Activated T-cell treated with anti-CD3 and anti-CD28 coated beads for 4 hours (primary cell): Measurements from ENCODE around the gene AKNA.

Experiments used
- DNase-seq: peaks from one replicate; pipeline ENCODE4 v3.0.0-alpha.2; 2020

The AKNA gene, protein sequence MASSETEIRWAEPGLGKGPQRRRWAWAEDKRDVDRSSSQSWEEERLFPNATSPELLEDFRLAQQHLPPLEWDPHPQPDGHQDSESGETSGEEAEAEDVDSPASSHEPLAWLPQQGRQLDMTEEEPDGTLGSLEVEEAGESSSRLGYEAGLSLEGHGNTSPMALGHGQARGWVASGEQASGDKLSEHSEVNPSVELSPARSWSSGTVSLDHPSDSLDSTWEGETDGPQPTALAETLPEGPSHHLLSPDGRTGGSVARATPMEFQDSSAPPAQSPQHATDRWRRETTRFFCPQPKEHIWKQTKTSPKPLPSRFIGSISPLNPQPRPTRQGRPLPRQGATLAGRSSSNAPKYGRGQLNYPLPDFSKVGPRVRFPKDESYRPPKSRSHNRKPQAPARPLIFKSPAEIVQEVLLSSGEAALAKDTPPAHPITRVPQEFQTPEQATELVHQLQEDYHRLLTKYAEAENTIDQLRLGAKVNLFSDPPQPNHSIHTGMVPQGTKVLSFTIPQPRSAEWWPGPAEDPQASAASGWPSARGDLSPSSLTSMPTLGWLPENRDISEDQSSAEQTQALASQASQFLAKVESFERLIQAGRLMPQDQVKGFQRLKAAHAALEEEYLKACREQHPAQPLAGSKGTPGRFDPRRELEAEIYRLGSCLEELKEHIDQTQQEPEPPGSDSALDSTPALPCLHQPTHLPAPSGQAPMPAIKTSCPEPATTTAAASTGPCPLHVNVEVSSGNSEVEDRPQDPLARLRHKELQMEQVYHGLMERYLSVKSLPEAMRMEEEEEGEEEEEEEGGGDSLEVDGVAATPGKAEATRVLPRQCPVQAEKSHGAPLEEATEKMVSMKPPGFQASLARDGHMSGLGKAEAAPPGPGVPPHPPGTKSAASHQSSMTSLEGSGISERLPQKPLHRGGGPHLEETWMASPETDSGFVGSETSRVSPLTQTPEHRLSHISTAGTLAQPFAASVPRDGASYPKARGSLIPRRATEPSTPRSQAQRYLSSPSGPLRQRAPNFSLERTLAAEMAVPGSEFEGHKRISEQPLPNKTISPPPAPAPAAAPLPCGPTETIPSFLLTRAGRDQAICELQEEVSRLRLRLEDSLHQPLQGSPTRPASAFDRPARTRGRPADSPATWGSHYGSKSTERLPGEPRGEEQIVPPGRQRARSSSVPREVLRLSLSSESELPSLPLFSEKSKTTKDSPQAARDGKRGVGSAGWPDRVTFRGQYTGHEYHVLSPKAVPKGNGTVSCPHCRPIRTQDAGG (N-terminal part only)

GRCh38 chr9:114387680-114388356, at the start of gene AKNA:
Gene AKNA (minus strand): TSS chr9:114387982. CDS start chr9:114381333, 6,649 bp downstream.
- peak; percentile 66 for DNase-seq

GRCh38 chr9:114437401-114437893, 49.7 kb upstream of the AKNA start:
- no peak for DNase-seq

- no peak for DNase-seq
Measured at GRCh38 chr9:114434878-114435311, 47.1 kb upstream of the AKNA start.

DNA sequence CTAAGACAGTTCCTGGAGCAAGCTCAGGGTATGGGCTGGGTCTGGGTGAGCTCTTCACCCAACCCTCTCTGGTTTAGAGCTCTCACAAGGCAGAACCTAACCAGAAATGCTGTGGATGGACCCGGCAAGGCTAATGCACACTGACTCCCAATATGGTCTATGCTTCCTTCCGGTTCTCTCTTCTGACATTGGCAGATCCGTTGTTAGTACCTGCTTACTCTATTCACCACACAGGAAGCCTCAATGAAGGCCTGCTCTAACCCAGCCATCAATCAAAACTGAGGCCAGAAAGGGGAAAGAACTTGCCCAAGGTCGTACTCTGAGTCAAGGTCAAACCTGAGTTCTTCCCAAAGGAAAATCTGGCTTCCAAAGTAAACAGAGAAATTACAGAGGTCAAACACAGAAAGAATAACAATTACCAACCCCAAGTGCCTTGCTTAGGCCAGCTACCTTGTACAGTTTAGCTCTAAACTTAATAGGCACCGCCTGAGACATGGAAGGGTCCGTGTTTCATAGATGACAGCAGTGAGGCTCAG, 46.0 kb upstream of the AKNA start:
- DNase-seq, result no peak

DNA sequence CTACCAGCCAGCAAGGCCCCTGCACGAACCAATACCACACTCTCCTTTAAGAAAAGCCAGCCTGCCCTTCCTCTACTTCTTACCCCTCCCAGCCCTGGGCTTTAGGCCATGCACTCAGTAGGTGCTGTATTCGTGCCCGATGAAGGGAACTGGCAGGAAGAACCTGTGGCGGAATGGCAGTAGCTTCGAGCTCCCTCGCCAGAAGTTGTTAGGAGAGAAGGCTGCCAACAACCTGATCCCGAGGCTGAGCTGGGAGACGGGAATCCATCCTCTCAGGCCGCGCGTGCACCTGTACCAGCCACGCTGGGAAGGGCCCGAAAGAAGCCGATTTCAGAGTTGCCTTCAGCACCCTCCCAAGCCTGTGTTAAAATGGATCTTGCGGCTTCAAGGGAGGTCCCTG, 45.3 kb upstream of the AKNA start:
- DNase-seq, result no peak

GRCh38 chr9:114432323-114433067, 44.7 kb upstream of the AKNA start:
- no peak for DNase-seq

DNA sequence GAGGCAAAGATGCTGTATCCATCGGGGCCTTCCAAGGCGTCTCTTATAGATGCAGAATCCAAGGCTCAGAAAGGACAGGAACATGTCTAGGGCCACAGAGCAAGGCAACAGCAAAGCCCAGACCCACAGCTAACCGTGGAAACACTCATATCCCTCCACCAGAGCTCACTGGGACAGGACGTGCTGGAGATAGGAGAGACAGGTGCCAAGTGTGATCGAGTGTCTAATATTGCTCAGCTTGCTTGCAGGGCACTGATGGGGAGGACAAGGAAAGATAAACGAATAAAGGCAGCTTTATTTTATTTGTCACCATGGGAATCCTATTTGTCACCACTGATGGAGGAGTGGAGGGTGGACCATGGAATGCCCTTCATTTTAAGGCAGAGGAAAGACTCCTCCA, 44.0 kb upstream of the AKNA start:
- no peak for DNase-seq

DNA sequence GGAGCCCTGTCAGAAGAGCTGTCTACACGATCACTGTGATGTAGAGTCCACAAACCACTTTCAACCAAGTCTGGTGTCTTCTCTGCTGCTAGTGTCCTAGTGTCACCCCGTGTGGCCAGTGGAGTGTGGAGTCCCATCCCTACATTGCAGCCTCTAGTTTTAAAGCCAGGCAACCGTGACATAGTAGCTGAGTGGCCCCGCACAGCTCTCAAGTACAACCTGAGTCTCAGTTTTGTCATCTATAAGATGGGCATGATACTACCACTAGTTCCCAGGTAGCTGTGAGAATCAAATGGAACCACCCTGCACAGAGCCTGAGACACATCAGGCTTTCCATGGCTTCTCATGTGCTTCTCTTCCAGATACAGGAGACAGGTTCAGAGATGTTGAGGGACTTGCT, 43.2 kb upstream of the AKNA start:
- DNase-seq, result no peak

DNA sequence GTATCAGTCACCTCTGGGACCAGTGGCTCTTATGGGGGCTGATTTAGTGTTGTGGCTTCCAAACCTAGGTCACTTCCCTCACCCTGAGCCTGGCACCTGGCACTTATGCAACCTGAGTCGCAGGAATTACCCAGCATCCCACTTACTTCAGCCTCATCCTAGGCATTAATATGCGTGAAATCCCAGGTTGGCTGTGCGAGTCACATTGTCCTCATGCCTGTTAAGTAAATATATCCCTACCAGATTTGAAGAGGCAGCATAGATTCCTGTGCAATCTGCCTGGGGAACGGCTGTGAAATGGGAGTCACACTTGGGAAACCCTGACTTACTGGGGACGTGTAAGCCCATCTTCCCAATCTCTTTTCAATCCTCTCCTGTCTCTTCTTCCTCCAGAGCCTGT, 42.7 kb upstream of the AKNA start:
- DNase-seq, result no peak

GRCh38 chr9:114429488-114429887, 41.7 kb upstream of the AKNA start:
- no peak for DNase-seq

GRCh38 chr9:114428466-114428865, 40.7 kb upstream of the AKNA start:
- DNase-seq, result no peak

DNA sequence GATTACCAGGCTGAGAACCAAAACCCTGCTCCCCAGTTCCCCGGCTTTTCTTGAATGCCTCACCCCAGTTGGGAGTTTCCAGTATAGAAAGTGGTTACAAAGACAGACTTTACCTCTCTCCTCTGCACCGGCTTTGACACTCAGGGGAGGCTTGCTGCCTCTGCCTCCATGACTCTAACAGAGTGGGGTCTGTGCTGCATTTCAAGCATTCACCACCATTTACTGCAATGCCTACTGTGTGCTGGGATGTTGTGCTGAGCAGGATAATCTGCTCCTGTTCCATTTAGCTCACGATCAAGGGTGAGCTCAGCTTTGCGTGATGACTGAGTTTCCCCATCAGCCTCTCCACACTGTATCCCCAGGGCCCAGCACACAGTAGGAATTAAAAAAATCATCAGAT, 39.9 kb upstream of the AKNA start:
- no peak for DNase-seq

GRCh38 chr9:114426046-114426948, 38.5 kb upstream of the AKNA start:
- DNase-seq, result no peak

- no peak for DNase-seq
Measured at GRCh38 chr9:114425126-114425525, 37.3 kb upstream of the AKNA start.

- DNase-seq, result no peak
Measured at GRCh38 chr9:114424126-114424525, 36.3 kb upstream of the AKNA start.

GRCh38 chr9:114423181-114423580, 35.4 kb upstream of the AKNA start:
- no peak for DNase-seq

GRCh38 chr9:114421147-114421546, 33.4 kb upstream of the AKNA start:
- no peak for DNase-seq

- no peak for DNase-seq
Measured at GRCh38 chr9:114419796-114420195, 32.0 kb upstream of the AKNA start.

GRCh38 chr9:114418053-114418452, 30.3 kb upstream of the AKNA start:
- no peak for DNase-seq

- DNase-seq, result no peak
Measured at GRCh38 chr9:114417511-114417910, 29.7 kb upstream of the AKNA start.
